ENCODE measurements around the gene MLH1.
"Not testable (repeated sequence)": the region's sequence is repeated elsewhere in the genome, so short reads cannot be mapped to it uniquely, and the experiment has no call there.

Gene MLH1

DNA sequence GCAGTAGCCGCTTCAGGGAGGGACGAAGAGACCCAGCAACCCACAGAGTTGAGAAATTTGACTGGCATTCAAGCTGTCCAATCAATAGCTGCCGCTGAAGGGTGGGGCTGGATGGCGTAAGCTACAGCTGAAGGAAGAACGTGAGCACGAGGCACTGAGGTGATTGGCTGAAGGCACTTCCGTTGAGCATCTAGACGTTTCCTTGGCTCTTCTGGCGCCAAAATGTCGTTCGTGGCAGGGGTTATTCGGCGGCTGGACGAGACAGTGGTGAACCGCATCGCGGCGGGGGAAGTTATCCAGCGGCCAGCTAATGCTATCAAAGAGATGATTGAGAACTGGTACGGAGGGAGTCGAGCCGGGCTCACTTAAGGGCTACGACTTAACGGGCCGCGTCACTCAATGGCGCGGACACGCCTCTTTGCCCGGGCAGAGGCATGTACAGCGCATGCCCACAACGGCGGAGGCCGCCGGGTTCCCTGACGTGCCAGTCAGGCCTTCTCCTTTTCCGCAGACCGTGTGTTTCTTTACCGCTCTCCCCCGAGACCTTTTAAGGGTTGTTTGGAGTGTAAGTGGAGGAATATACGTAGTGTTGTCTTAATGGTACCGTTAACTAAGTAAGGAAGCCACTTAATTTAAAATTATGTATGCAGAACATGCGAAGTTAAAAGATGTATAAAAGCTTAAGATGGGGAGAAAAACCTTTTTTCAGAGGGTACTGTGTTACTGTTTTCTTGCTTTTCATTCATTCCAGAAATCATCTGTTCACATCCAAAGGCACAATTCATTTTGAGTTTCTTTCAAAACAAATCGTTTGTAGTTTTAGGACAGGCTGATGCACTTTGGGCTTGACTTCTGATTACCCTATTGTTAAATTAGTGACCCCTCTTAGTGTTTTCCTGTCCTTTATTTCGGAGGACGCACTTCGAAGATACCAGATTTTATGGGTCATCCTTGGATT lies at the start of gene MLH1:
MLH1 (plus strand) TSS at position 193 of the 958 bp plus-strand sequence; CDS start at position 223, 30 bp downstream.
- peak; percentile 99 for DNase-seq (ENCODE audit: low read depth)

DNA sequence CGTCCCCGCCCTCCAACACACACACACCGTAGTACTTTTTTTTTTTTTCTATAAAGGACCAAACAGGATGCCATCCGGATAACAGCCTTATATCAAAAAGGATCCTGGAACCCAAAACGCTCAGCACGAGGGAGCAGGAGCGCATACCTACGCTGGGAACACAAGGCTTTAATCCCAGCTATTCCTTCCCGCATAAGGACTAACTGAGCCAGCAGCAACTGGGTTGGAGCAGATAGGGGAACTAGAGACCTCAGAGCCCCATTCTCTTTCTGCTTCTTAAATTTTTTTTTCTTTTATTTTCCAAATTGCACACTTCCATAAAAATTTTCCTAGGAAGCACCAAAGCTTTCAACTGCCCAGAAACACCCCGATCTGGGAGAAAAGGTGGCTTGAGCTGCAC lies 49.7 kb upstream of the MLH1 start:
- DNase-seq (ENCODE audit: low read depth), result no peak

DNA sequence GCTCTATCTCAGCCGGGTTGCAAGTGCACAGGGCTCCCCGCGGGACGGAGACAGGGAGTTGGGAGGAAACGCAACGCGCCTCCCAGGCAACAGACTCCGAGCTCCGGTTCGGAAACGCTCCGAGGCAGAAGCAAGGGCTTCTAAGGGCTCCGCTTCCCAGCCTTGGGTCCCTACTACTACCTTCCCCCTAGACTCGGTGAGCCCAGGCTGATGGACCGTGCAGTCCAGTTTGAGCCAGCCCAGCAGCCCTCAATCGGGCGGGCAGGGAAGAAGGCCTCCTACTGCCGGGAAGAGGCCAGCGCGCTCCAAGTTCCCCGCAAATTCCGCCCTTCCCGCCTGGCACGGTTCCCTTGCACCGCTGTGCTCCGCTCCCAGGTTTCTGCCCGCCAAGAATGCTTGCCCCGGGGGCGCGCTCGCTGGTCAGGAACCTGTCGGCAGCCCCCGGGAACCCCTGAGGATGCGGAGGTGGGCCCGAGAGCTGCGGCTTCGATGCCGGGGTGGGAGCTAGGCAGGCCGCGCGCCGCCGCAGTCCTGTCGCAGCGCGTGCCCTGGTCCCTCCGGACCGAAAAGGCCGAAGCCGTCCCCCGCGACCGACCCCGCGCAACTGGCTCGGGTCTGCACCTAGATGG lies 49.2 kb upstream of the MLH1 start:
- peak; percentile 14 for DNase-seq (ENCODE audit: low read depth)

GRCh38 chr3:36944641-36945270 lies 48.6 kb upstream of the MLH1 start, which contains the start of gene TRANK1:
TSS of gene TRANK1 (minus strand) at chr3:36945054. CDS start at chr3:36944809, 245 bp downstream.
- DNase-seq (ENCODE audit: low read depth), result peak; percentile 80

- DNase-seq (ENCODE audit: low read depth), result no peak
Measured at GRCh38 chr3:36945333-36945980, 47.9 kb upstream of the MLH1 start.

- DNase-seq (ENCODE audit: low read depth), result not testable (repeated sequence)
Measured at GRCh38 chr3:36947814-36948213, 45.5 kb upstream of the MLH1 start.

DNA sequence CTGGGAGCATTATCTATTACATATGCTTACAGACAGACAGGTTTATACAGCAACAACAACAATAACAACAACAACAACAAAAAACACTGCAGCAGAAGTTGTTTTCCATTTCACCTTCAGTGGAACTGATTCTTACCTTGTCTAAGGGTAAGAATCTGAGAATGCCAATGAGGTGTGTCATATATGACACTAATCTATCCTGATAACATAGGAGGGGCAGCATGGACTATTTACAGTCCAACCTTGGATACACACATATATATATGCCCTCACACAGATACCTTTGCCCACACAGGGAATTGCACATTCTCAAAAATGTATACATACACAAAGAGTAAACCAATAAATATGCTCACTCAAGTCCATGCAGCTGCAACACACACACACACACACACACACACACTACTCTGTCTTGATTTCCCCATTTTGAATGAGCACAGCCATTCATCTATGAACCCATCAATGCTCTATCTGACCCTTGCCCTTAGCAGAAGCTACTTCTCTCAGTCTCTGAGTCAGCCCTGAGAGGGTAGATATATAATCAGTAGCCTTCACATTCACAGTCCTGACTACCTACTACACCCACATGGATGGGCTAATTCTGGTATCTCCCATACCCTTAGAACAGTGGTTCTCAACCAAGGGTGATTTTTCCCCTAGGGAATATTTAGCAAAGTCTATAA lies 38.7 kb upstream of the MLH1 start:
- no peak for DNase-seq (ENCODE audit: low read depth)

DNA sequence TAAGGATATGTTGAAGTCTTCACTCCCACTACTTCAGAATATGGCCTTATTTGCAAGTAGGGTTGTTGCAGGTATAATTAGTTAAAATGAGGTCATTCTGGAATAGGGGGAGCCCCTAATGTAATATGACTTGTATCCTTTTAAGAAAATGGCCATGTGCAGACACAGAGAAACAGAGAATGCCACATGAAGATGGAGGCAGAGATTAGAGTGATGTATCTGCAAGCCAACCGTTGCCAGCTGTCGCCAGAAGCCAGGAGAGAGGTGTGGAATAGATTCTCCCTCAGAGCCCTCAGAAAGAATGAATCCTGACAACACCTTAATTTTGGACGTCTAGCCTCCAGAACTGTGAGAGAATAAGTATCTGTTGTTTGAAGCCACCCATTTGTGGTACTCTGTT lies 37.2 kb upstream of the MLH1 start:
- no peak for DNase-seq (ENCODE audit: low read depth)

DNA sequence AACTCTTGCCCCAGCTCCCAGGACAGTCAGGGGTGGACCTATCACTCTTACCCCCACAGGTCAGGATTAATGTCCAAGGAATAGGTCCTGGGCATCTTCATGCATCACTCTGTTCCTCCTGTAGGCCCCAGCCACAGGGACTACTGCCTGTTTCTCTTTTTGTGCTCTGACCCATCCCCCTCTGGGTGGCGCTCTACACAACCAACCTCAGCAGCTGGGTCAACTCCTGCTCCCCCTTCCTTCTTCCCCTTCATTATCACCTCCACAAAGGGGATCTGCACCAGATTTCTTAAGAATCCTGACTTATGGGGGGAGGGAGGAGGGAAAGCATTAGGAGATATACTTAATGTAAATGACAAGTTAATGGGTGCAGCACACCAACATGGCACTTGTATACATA lies 36.3 kb upstream of the MLH1 start:
- DNase-seq (ENCODE audit: low read depth), result no peak

GRCh38 chr3:36957862-36958686 lies 35.2 kb upstream of the MLH1 start:
- DNase-seq (ENCODE audit: low read depth), result peak; percentile 20

- no peak for DNase-seq (ENCODE audit: low read depth)
Measured at GRCh38 chr3:36959821-36960220, 33.5 kb upstream of the MLH1 start.

DNA sequence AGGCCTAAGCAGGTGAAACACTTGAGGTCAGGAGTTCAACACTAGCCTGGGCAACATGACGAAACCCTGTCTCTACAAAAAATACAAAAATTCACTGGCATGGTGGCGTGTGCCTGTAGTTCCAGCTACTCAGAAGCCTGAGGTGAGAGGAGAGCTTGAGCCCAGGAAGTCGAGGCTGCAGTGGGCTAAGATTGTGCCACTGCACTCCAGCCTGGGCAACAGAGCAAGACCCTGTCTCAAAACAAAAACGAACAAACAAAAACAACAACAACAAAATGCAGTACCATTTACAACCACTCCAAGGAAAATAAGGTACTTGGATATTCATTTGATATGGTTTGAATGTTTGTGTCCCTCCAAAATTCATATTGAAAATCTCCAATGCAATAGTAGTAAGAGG lies 32.8 kb upstream of the MLH1 start:
- no peak for DNase-seq (ENCODE audit: low read depth)

- DNase-seq (ENCODE audit: low read depth), result not testable (repeated sequence)
Measured at GRCh38 chr3:36963008-36963407, 30.3 kb upstream of the MLH1 start.

- no peak for DNase-seq (ENCODE audit: low read depth)
Measured at GRCh38 chr3:36964331-36964730, 29.0 kb upstream of the MLH1 start.

DNA sequence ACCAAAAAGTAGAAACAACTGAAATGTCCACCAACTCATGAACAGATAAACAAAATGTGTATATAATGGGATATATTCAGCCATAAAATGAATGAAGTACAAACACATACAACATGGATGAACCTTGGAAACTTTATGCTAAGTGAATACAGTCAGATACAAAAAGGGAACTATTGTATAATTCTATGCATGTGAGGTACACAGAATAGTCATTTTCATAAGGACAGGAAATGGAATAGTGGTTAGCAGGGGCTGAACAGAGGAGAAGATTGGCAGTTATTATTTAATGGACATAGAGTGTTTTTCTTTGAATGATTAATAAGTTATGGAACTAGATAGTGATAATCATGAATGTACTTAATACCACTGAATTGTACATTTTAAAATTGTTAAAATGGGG lies 28.5 kb upstream of the MLH1 start:
- DNase-seq (ENCODE audit: low read depth), result no peak

GRCh38 chr3:36965440-36965839 lies 27.9 kb upstream of the MLH1 start:
- no peak for DNase-seq (ENCODE audit: low read depth)

GRCh38 chr3:36969085-36969484 lies 24.2 kb upstream of the MLH1 start:
- no peak for DNase-seq (ENCODE audit: low read depth)

DNA sequence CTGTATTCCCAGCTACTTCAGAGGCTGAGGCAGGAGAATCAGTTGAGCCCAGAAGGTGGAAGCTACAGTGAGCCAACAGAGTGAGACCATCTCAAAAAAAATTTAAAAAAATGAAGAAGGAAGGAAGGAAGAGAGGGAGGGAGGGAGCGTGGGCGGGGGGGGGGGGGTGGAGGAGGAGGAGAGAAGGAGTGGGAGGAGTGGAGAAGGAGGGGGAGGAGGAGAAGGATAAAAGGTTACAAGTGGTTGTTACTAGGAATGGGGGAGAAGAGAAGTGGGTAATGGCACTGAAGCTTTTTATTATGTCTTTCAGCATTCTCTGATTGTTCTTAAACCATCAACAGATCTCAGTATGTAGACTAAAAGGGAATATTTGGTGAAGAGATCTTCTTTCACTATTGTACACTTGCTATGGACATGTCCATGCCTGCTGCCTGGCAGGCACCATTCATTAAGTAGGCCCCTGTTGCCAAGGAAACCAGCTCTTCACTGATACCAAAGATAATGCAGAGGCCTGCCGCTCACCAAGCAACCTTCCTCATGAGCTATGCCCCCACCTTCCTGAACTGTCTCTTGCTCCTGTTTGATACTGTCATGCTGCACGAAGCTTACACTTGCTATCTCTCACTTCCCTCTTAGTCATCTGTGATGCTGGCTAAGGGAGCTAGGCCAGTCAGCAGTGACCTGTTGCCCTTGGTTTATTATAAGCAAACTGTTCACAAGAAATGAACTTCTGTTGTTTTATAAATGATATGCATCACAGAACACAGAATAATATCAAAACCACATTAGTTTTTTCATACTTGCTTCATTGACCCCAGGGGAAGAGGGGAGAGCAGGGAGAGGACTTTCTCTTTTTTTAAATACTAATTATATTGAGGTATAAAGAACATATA lies 23.5 kb upstream of the MLH1 start:
- DNase-seq (ENCODE audit: low read depth), result peak; percentile 29

DNA sequence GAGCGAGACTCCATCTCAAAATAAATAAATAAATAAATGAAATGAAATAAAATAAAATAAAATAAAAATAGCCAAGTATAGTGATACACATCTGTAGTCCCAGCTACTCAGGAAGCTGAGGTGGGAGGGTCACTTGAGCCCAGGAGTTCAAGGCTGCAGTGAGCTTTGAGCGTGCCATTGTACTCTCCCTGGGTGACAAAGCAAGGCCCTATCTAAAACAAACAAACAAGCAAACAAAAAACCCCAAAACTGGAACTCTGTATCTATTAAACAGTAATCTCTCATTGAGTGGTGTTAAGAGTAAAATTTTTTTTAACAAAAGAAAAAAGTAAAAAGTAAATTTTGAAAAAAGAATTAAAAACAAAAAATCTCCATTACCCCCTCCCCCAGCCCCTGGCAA lies 21.2 kb upstream of the MLH1 start:
- DNase-seq (ENCODE audit: low read depth), result no peak

DNA sequence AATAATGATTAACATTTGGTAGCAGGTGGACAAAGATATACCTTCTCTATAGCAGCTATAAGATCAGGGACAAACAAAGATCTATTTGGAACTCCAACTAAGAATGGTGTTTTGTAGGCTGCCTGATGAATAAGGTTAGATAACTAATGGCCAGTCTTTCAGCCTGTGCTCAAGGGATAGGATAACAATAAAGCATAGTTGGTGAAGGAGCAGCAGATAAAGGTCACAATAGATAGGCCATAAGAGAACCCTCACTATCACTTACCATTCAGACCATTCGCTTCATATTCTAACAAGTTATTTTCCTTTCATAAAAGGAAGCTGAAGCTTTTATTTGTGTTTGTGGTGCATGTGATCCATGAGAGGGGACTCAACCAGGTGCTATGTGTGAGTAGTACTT lies 20.2 kb upstream of the MLH1 start:
- no peak for DNase-seq (ENCODE audit: low read depth)

All from activated T-cell treated with anti-CD3 and anti-CD28 coated beads for 24 hours (primary cell).